SU-DHL-6 (cell line): Measurements from ENCODE around the gene RNF220.
A peak's percentile ranks its signal among the peaks of the same experiment; 100 is the strongest.

Experiments
- H2AFZ ChIP-seq: fragments of 200-600 bp; sonication (generic); 2 replicates; pipeline ENCODE4 v1.6.1; 2014; ENCODE audit warnings: low read depth, mild to moderate bottlenecking, moderate library complexity, mixed read lengths, antibody characterized with exemption, low read length; ENCODE audit not compliant: severe bottlenecking
- H3F3A ChIP-seq: fragments of 200-600 bp; shearing (Covaris generic); 2 replicates; pipeline ENCODE4 v1.6.0; 2016; ENCODE audit warnings: antibody characterized with exemption, mild to moderate bottlenecking; ENCODE audit not compliant: insufficient read depth
- H3K27ac ChIP-seq: fragments of 200-600 bp; sonication (generic); 2 replicates; pipeline ENCODE4 v1.5.1; 2016; ENCODE audit warnings: low read depth, mild to moderate bottlenecking, low read length, moderate library complexity, mixed read lengths
- H3K27me3 ChIP-seq: fragments of 200-600 bp; sonication (generic), shearing (Covaris generic); 2 replicates; pipeline ENCODE4 v1.6.0; 2014; ENCODE audit warnings: mild to moderate bottlenecking, low read length
- H3K36me3 ChIP-seq: fragments of 200-600 bp; sonication (generic); 2 replicates; pipeline ENCODE4 v1.6.1; 2014; ENCODE audit warnings: mild to moderate bottlenecking, low read length, mixed read lengths
- H3K4me2 ChIP-seq: fragments of 300-600, 200-600 bp; shearing (Covaris generic), sonication (generic); 2 replicates; pipeline ENCODE4 v1.6.0; 2014; ENCODE audit warnings: low read length, low read depth, mild to moderate bottlenecking; ENCODE audit not compliant: poor library complexity, severe bottlenecking
- H3K4me3 ChIP-seq: fragments of 200-600 bp; sonication (generic); 2 replicates; pipeline ENCODE4 v1.5.1; 2014; ENCODE audit warnings: antibody characterized with exemption, low read length, mild to moderate bottlenecking, mixed read lengths; ENCODE audit not compliant: insufficient read depth, poor library complexity, severe bottlenecking
- H3K79me2 ChIP-seq: fragments of 200-600 bp; sonication (generic); 2 replicates; pipeline ENCODE4 v1.6.1; 2014; ENCODE audit warnings: mild to moderate bottlenecking, low read length, moderate library complexity; ENCODE audit not compliant: insufficient read depth
- H3K9ac ChIP-seq: fragments of 200-600 bp; sonication (generic); 2 replicates; pipeline ENCODE4 v1.7.0; 2014; ENCODE audit warnings: mild to moderate bottlenecking, low read length
- H3K9me2 ChIP-seq: fragments of 200-600 bp; sonication (generic); replicated peaks from 2 replicates; pipeline ENCODE4 v1.6.1; 2014; ENCODE audit warnings: low read length; ENCODE audit not compliant: insufficient read depth
- H3K9me3 ChIP-seq: fragments of 200-600 bp; sonication (generic); 2 replicates; pipeline ENCODE4 v1.6.1; 2014; ENCODE audit warnings: low read length, mixed read lengths; ENCODE audit not compliant: insufficient read depth
- H4K20me1 ChIP-seq: fragments of 200-600 bp; sonication (generic); 2 replicates; pipeline ENCODE4 v1.6.1; 2014; ENCODE audit warnings: low read depth, mild to moderate bottlenecking, antibody characterized with exemption, low read length, moderate library complexity, mixed read lengths
- CTCF ChIP-seq: fragments of 200-600 bp; sonication (generic); IDR thresholded peaks from one replicate; pipeline ENCODE4 v1.5.1; 2017; ENCODE audit warnings: antibody characterized with exemption, mild to moderate bottlenecking, low read length, moderate library complexity; ENCODE audit not compliant: insufficient read depth, poor library complexity, severe bottlenecking
- EZH2phosphoT487 ChIP-seq: fragments of 200-600 bp; sonication (generic), shearing (Covaris generic); conservative IDR thresholded peaks from 2 replicates; pipeline ENCODE4 v1.6.1; 2018; ENCODE audit warnings: mild to moderate bottlenecking, antibody characterized with exemption, low read length, moderate library complexity, mixed read lengths

The RNF220 gene

GRCh38 chr1:44677201-44677766 lies 272.2 kb downstream of the RNF220 start:
- H3K27me3 ChIP-seq, result no peaks in the 10 kb centered on the region
- TF ChIP-seq CTCF, result peak; percentile 68
- TF ChIP-seq EZH2phosphoT487, result no peak

GRCh38 chr1:44678120-44678519 lies 273.1 kb downstream of the RNF220 start:
- H3K4me3 ChIP-seq, result no peak overlapping the region
- no peak overlapping the region for H3K9ac ChIP-seq
- no peak overlapping the region for H2AFZ ChIP-seq
- H3K36me3 ChIP-seq, result no peaks in the 10 kb centered on the region
- TF ChIP-seq CTCF, result no peak
- TF ChIP-seq EZH2phosphoT487, result no peak
- no peaks in the 10 kb centered on the region for H4K20me1 ChIP-seq
- no peaks in the 10 kb centered on the region for H3K9me3 ChIP-seq
- H3K4me2 ChIP-seq, result no peak overlapping the region
- no peaks in the 10 kb centered on the region for H3K9me2 ChIP-seq
- H3K27me3 ChIP-seq, result no peaks in the 10 kb centered on the region
- no peaks in the 10 kb centered on the region for H3K79me2 ChIP-seq
- H3K27ac ChIP-seq, result no peak overlapping the region
- H3F3A ChIP-seq, result no peaks in the 10 kb centered on the region

More at GRCh38 chr1:44677201-44677766, 272.2 kb downstream of the RNF220 start:
- Histone ChIP-seq H3K27ac (no peak overlapping the region), H3K4me2 (peak overlapping the region; percentile 15), H3K9me2 (no peaks in the 10 kb centered on the region), H4K20me1 (no peaks in the 10 kb centered on the region), H3F3A (no peaks in the 10 kb centered on the region), H3K4me3 (no peak overlapping the region), H3K9me3 (no peaks in the 10 kb centered on the region), H3K9ac (no peak overlapping the region), H3K36me3 (no peaks in the 10 kb centered on the region), H2AFZ (no peak overlapping the region), H3K79me2 (no peaks in the 10 kb centered on the region)

- no peak for TF ChIP-seq EZH2phosphoT487
- no peak for TF ChIP-seq CTCF
- H2AFZ ChIP-seq, result no peak overlapping the region
These were observed 273.6 kb downstream of the RNF220 start for GRCh38 chr1:44678626-44679025.

More at GRCh38 chr1:44678626-44679025, 273.6 kb downstream of the RNF220 start:
- Histone ChIP-seq H3K9ac (no peak overlapping the region), H3F3A (no peaks in the 10 kb centered on the region), H3K27ac (no peak overlapping the region), H3K9me3 (no peaks in the 10 kb centered on the region), H3K4me2 (no peak overlapping the region), H3K36me3 (no peaks in the 10 kb centered on the region), H4K20me1 (no peaks in the 10 kb centered on the region), H3K27me3 (no peaks in the 10 kb centered on the region), H3K9me2 (no peaks in the 10 kb centered on the region), H3K4me3 (no peak overlapping the region), H3K79me2 (no peaks in the 10 kb centered on the region)
